Measurements from ENCODE around the gene UBE2K.

- TF ChIP-seq, protein P1, sequence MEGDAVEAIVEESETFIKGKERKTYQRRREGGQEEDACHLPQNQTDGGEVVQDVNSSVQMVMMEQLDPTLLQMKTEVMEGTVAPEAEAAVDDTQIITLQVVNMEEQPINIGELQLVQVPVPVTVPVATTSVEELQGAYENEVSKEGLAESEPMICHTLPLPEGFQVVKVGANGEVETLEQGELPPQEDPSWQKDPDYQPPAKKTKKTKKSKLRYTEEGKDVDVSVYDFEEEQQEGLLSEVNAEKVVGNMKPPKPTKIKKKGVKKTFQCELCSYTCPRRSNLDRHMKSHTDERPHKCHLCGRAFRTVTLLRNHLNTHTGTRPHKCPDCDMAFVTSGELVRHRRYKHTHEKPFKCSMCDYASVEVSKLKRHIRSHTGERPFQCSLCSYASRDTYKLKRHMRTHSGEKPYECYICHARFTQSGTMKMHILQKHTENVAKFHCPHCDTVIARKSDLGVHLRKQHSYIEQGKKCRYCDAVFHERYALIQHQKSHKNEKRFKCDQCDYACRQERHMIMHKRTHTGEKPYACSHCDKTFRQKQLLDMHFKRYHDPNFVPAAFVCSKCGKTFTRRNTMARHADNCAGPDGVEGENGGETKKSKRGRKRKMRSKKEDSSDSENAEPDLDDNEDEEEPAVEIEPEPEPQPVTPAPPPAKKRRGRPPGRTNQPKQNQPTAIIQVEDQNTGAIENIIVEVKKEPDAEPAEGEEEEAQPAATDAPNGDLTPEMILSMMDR (IDR thresholded peaks at IDR 0.05), result no peak
- no peak for TF ChIP-seq POLR2A (IDR thresholded peaks at IDR 0.05)
Observed at GRCh38 chr4:39657465-39657864, 40.5 kb upstream of the UBE2K start.

All from Peyer's patch (tissue), 4 donors.